Duodenal mucosa (tissue), 2 donors: ENCODE results near the gene P3H2.

Experiments used
- H3K27ac ChIP-seq: one replicate; pipeline ENCODE4 v1.7.0; 2013; ENCODE audit warnings: low read depth, low read length
- H3K27me3 ChIP-seq, 2 donors: one replicate each; pipeline ENCODE4 v1.7.0; 2013; ENCODE audit warnings: low read length in 2 of 2, control low read depth in 1 of 2; ENCODE audit not compliant: insufficient read depth in 2 of 2, control insufficient read depth in 1 of 2
- H3K36me3 ChIP-seq, 2 donors: one replicate each; pipeline ENCODE4 v1.7.0; 2013; ENCODE audit warnings: low read length in 2 of 2, control low read depth in 1 of 2; ENCODE audit not compliant: insufficient read depth in 2 of 2, control insufficient read depth in 1 of 2
- H3K4me1 ChIP-seq, 2 donors: one replicate each; pipeline ENCODE4 v1.7.0; 2013; ENCODE audit warnings: low read length in 2 of 2, control low read depth in 1 of 2; ENCODE audit not compliant: insufficient read depth in 2 of 2, control insufficient read depth in 1 of 2
- H3K4me3 ChIP-seq, 2 donors: one replicate each; pipeline ENCODE4 v1.7.0; 2013; ENCODE audit warnings: low read length in 2 of 2, low read depth in 1 of 2
- H3K9ac ChIP-seq, 2 donors: one replicate each; pipeline ENCODE4 v1.7.0; 2013; ENCODE audit warnings: low read length in 2 of 2, low read depth in 1 of 2
- H3K9me3 ChIP-seq, 2 donors: one replicate each; pipeline ENCODE4 v1.7.0; 2013; ENCODE audit warnings: low read length in 2 of 2, control low read depth in 1 of 2; ENCODE audit not compliant: control insufficient read depth in 1 of 2

P3H2 gene

DNA sequence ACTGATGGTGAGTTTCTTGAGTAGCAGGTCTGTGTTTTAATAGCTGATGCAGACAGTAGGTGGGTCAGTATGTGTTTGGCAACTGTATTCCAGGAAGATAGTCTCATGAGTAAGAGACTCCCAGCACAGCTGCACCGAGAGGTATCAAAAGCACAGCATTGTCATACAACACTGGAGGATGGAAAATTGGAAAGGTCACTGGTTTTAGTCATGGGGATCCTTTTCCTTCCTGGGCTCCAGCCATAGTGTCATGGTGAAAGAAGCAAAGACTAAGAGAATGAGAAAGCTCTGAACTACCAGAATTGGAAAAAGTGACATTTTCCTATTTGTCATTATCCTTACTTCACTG is 61.5 kb downstream of the P3H2 start:
- H3K27ac ChIP-seq: no peak overlapping the region
- H3K9ac ChIP-seq: no peak overlapping the region
- peaks cover 0 to 4% of the 10 kb centered on the region in 2 donors for H3K27me3 ChIP-seq
- H3K4me3 ChIP-seq: no peak overlapping the region
- H3K36me3 ChIP-seq: no peaks in the 10 kb centered on the region
- no peaks in the 10 kb centered on the region for H3K4me1 ChIP-seq
- H3K9me3 ChIP-seq: no peaks in the 10 kb centered on the region

DNA sequence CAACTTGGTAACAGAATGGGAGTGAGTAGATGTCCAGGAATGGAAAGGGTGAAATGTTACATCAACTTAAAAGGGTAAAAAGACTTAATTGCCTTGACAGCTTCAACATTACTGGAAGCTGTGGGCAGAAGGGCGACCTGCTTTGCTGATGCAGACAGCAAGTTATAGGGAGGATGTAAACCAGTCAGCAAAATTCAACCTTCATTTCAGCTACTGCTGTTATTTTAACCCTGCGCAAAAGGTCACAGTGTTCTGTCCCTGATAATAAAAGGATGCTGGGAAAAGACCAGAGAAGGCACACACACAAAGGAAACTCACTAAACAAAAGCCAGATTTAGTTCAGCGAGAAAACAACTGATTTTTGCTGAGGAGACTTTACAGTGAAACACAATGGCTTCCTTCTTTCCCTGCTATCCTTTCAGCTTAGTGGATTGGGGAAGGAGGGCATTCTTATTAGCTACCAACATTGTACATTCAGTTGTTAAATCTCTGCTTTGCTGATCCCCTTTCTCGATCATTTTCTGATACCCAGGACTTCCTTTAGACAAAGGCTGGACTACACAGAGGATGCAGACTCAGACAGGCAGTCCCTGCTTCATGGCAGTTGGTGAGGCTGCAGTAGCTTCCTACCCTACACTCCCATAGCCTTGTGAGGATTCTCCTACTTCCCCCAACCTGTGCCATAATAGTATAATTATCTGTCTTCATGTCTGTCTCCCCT is 62.0 kb downstream of the P3H2 start:
- Histone ChIP-seq H3K4me1 (no peaks in the 10 kb centered on the region), H3K9me3 (no peaks in the 10 kb centered on the region), H3K9ac (no peak overlapping the region), H3K27me3 (peaks cover 0 to 4% of the 10 kb centered on the region in 2 donors), H3K4me3 (no peak overlapping the region), H3K27ac (no peak overlapping the region), H3K36me3 (no peaks in the 10 kb centered on the region)

DNA sequence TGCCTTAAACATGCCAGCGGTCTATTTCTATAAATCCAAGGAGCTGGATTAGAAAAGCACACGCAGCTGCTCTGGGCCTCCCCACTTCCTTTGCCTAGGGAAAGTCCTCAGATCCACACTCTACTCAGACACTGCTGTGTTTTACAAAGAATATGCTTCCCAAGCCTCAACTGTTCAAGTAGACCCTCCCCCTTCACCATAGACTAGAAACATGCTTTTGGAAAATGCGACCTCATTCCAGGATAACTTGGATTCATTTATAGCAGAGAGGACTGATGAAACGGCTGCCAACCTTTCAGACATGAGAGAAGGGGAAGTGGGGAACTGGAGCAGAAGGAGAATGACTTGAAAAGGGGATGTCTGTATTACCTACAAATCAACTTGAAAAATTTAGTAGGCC is 64.0 kb downstream of the P3H2 start:
- Histone ChIP-seq H3K9me3 (no peaks in the 10 kb centered on the region), H3K27me3 (peaks cover 0 to 4% of the 10 kb centered on the region in 2 donors), H3K36me3 (no peaks in the 10 kb centered on the region), H3K9ac (no peak overlapping the region), H3K4me3 (no peak overlapping the region), H3K4me1 (no peaks in the 10 kb centered on the region), H3K27ac (no peak overlapping the region)

DNA sequence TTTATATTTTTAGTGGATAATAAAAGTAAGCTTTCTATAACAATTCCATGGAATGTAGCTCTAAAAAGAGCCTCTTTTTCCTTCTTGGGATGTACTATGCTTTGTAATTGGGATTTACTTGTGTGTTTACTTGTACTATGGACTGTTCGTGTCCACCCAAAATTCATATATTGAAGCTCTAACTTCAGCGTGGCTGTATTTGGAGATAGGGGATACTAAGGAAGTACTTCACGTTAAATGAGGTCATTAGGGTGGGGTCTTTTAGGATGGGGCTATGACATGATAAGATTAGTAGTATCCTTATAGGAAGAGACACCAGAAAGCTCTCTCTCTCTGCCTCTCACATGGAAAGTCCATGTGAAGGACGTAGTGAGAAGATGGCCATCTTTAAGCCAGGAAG is 64.9 kb downstream of the P3H2 start:
- H3K9me3 ChIP-seq: no peaks in the 10 kb centered on the region
- H3K27me3 ChIP-seq: peaks cover 0 to 4% of the 10 kb centered on the region in 2 donors
- H3K9ac ChIP-seq: no peak overlapping the region
- no peaks in the 10 kb centered on the region for H3K4me1 ChIP-seq
- no peak overlapping the region for H3K4me3 ChIP-seq
- no peaks in the 10 kb centered on the region for H3K36me3 ChIP-seq
- no peak overlapping the region for H3K27ac ChIP-seq

DNA sequence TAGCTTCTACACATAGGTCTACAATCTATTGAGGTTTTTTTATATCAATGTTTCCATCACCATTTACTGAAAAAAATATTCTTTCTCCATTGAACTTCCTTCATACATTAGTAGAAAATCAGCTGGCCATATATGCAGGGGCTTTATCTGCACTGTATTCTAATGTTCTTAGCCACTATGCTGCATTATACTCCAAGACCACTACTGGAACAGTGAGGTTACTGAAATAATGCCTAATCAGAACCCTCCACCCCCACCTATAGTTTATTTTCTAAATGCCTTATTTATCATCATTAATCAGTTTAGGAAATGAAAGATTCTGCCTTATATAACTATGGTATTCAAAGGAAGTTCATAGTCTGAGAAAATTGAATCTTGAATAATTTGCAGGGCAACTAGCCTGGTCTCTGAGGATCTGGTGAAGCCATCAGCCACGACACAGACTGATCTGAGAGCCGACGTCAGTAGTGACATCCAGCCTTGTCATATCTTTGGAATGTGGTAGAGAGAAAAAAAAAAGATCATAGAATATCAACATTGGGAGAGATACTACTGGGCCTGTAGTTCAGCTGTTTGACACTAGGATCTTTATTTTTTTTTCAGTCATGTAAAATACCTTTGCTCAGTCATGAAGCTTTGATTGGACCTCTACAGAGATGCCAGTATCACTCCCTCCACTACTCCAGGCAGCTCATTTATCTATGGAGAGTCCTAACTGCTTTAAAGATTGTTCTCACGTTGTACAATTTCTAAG is 66.6 kb downstream of the P3H2 start:
- Histone ChIP-seq H3K4me1 (no peaks in the 10 kb centered on the region), H3K9me3 (no peaks in the 10 kb centered on the region), H3K4me3 (no peak overlapping the region), H3K27ac (no peak overlapping the region), H3K36me3 (no peaks in the 10 kb centered on the region), H3K9ac (no peak overlapping the region), H3K27me3 (peaks cover 0 to 4% of the 10 kb centered on the region in 2 donors)

DNA sequence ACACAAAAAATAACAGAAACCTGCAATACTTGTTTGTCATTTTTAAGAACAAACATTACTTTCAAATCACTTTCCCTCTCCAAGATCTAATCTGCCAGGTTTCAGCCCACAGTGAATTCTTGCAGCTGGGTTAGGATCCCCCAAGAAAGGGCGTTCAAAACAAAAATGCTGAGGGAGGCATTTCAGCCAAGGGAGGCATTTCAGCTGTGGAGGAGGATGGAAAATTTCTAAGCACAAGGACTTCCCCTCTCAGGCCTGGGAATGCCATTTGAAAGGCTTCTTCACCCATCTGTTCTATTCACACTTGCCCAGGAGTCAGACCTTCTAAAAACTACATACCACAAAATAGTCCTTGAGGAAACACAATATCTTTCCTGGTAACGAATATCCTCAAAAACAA is 69.1 kb downstream of the P3H2 start:
- Histone ChIP-seq H3K4me3 (no peak overlapping the region), H3K27me3 (no peaks in the 10 kb centered on the region), H3K36me3 (no peaks in the 10 kb centered on the region), H3K9me3 (no peaks in the 10 kb centered on the region), H3K4me1 (no peaks in the 10 kb centered on the region), H3K27ac (no peak overlapping the region), H3K9ac (no peak overlapping the region)

DNA sequence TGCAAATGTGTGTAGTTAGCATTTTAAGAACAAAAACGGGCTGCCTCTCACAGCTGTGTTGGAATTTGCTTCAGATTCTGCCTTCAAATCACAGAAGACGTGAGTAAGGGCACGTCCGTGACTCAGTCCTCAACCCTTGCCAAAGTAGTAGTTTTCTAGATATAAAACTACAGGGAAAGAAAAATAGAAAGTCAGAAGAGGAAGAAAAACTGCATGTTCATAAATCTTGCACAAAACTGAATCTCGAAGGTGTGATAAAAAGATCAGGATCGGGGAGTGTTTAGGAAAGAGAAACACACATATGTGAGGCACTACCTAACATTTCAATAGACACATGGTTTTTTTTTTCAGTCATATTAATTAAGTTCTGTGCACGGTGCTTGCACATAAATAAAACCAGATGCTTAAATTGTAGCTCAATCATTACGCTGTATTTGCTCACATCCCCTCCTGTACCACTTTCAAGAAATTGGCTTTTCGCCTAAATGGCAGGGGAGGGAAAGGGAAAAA is 71.7 kb downstream of the P3H2 start:
- Histone ChIP-seq H3K36me3 (no peaks in the 10 kb centered on the region), H3K9me3 (no peaks in the 10 kb centered on the region), H3K9ac (no peak overlapping the region), H3K27ac (no peak overlapping the region), H3K4me1 (no peaks in the 10 kb centered on the region), H3K27me3 (no peaks in the 10 kb centered on the region), H3K4me3 (no peak overlapping the region)

DNA sequence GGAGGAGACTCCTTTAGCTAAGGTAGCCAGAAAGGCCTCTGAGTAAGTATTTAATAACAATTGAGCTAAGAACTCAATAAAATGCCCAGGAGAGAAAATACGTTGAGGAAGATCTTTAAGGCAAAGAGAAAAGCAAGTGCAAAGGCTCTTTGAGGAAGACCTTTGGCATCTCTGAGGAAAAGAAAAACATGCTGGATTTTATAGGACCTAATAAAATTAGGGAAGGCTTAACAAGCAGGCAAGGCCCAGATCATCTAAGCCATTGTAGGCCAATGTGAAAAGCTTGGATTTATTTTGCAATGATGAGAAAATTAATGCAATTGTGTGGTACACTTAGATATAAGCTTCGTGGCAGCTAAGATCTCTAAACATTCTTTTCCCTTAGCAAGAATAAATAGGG is 75.7 kb downstream of the P3H2 start:
- no peaks in the 10 kb centered on the region for H3K4me1 ChIP-seq
- H3K36me3 ChIP-seq: no peaks in the 10 kb centered on the region
- no peak overlapping the region for H3K27ac ChIP-seq

DNA sequence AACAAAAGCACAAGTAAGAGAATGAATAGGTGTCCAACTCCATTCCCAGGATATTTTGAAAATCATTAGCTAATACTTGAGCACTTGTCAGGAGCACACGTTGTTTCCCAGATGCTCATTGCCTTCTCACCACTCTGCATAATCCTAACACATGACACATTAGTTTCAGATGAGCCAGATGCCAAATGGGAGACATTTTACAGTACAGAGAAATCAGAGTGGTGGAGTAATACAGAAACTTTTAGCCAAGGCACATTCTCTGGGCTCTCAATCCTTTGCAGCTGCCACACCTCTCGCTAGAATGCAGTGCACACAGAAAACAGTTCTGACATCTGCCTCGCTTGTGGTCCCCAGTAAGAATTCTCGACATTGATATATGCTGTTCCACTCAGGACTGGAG is 76.6 kb downstream of the P3H2 start:
- Histone ChIP-seq H3K27me3 (no peaks in the 10 kb centered on the region), H3K27ac (no peak overlapping the region), H3K4me3 (no peak overlapping the region), H3K4me1 (no peaks in the 10 kb centered on the region), H3K9ac (no peak overlapping the region), H3K36me3 (no peaks in the 10 kb centered on the region), H3K9me3 (no peaks in the 10 kb centered on the region)

More for the DNA sequence above, 75.7 kb downstream of the P3H2 start:
- no peak overlapping the region for H3K9ac ChIP-seq
- H3K9me3 ChIP-seq: no peaks in the 10 kb centered on the region
- H3K4me3 ChIP-seq: no peak overlapping the region
- H3K27me3 ChIP-seq: no peaks in the 10 kb centered on the region

DNA sequence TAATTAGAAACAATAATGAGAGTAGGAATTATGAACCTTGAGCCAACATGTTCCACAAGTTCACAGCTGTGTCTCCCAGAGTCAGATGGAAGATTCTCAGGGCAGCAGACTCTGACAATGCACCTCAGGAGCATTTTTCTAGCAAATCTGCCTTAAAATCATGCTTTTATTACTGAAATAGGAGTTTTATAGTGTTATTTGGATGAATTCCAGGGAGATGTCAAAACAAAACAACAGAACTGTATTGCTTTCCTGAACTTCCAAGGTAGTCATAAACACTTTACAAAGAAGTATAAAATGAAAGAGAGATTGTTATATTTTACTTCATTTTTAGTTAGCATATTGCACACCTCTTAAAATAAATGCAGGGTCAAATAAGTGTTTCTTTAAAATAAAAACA is 77.0 kb downstream of the P3H2 start:
- Histone ChIP-seq H3K27me3 (no peaks in the 10 kb centered on the region), H3K4me3 (no peak overlapping the region), H3K4me1 (no peaks in the 10 kb centered on the region), H3K27ac (no peak overlapping the region), H3K36me3 (no peaks in the 10 kb centered on the region), H3K9ac (no peak overlapping the region), H3K9me3 (no peaks in the 10 kb centered on the region)
